T follicular helper cell (primary cell): ENCODE measurements around the gene REPS1.
"Not testable (repeated sequence)": the region's sequence is repeated elsewhere in the genome, so short reads cannot be mapped to it uniquely, and the experiment has no call there.

Experiments
- DNase-seq: peaks from one replicate; pipeline ENCODE4 v3.0.0-alpha.2; 2020; ENCODE audit warnings: low read depth

Gene REPS1

DNA sequence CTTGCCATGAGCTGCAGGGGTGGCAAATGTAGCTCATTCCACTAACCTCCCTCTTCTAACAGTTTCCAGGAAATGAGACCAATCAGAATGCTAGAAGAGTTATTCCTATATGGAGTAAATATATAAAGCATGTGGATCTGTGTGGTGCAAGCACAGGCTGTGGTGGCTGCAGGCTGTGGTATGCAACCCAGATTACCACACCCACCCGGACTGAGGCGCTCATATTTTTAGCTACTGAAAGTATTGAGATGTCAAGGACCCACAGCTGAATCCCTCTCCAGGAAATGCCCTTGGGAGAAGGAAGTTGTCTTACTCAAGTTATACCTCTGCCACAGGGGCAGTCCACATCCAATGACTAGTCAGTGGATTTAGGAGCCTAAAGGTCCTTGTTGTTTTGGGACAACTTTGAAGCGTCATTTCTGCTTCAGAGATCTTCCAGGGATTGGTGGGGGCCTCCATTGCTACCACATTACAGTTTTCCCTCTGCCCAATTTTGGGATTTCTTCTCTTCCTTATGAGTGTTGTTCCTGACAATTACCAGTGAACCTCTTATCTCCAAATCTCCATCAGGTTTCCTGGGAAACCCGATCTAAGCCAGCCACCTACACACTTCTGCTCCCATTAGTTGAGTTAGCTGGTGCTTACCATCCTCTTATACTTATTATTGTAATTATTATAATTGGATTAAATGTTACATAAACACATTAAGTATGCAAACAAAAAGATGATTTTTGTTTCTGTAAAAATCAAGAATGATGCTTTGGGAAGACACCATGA is 12.1 kb upstream of the REPS1 start:
- no peak for DNase-seq

DNA sequence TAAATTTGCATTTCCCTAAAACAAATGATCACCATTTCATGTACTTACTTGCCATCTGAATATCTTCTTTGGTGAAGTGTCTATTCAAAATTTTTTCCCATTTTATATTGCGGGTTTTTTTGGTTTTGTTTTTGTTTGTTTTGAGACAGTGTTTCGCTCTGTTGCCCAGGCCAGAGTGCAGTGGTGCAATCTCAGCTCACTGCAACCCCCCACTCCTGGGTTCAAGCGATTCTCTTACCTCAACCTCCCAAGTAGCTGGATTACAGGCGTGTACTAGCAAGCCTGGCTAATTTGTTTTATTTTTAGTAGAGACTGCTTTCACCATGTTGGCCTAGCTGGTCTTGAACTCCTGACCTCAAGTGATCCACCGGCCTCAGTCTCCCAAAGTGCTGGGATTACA is 9.1 kb upstream of the REPS1 start:
- no peak for DNase-seq

DNA sequence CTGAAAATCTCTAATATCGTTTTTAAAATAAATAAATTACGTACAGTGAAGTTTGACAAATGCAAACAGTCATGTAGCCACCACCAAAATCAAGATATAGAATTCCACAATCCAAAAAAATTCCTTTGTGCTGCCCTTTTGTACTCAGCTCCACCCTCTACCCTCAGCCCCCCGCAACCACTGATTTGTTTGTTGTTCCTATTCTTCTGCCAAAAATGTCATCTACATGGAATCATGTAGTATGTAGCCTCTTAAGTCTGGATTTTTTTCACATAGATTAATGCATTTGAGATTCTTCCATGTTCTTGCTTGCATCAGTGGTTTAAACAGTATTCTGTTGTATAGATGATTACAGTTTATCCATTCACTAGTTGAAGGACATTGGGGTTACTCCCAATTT is 8.5 kb upstream of the REPS1 start:
- DNase-seq: no peak

DNA sequence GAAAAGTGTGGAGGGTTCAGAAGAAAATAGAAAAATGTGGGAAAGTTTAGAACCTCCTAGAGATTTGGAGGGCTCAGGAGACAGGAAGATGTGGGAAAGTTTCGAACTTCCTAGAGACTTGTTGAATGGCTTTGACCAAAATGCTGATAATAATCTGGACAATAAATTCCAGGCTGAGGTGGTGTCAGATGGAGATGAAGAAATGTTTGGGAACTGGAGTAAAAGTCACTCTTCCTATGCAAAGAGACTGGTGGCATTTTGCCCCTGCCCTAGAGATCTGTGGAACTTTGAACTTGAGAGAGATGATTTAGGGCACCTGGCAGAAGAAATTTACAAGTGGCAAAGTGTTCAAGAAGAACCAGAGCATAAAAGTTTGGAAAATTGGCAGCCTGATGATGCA is 5.4 kb upstream of the REPS1 start:
- not testable (repeated sequence) for DNase-seq

DNA sequence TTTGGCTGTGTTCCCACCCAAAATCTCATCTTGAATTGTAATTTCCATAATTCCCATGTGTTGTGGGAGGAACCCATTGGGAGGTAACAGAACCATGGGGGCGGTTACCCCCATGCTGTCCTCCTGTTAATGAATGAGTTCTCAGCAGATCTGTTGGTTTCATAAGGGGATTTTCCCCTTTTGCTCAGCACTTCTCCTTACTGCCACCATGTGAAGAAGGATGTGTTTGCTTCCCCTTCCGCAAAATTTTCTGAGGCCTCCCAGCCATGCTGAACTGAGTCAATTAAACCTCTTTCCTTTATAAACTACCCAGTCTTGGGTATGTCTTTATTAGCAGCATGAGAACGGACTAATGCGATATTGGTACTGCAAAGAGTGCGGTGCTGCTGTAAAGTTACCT is 4.9 kb upstream of the REPS1 start:
- not testable (repeated sequence) for DNase-seq

DNA sequence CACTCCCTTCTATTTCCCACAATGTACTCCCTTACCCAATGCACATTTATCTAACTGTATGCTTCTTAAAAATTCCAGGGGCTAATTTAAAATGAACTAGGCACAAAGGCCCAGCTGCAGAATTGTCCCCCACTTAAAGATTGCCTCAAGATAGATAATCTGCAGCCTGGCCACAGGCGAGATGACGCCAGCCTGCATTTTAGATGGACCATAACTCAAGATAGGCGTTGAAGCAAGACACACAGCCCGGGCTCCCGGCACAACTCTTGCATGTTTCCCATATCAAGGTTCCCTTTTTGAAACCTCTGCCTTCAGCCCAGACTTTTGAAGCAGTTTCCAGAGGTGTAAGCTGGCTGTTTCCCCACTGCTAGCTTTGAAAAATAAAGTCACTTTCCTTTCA is 3.2 kb upstream of the REPS1 start:
- DNase-seq: no peak

DNA sequence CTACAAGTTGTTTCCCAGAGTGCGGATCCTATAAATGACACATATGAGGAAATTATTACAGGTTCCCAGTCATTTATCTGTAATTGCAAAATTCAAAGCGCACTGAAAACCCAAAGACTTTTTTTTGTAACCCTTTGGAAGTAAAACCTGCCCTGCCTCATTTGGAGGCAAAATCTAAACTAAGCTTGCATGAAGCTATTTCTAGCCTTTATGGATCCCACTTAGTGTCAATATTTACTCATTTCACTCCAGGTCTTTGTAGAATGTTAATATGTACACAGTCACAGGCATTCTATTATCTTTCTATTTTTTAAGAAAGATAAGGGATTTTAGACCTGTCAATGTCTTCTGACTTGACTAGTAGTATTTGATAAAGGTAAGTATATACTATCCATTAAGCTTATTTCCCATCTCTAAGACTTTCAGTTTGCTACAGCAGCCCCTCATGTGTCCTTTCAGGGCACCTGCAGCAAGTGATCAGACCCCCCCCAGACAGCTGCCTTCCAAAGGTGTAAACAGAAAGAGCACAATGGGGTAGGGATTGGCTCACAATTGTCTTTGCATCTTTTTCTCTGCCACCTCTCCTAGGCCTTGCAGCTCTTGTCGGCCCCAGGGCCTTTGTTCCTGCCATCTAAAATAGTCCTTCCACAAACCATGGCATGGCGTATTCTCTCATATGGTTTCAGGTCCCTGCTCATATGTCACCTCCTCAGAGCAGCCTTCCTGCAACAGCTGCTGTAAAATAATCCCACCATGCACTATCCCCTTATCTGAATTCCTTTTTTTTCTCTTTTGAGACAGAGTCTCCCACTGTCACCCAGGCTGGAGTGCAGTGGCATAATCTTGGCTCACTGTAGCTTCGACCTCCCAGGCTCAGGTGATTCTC is 1.3 kb upstream of the REPS1 start:
- no peak for DNase-seq

DNA sequence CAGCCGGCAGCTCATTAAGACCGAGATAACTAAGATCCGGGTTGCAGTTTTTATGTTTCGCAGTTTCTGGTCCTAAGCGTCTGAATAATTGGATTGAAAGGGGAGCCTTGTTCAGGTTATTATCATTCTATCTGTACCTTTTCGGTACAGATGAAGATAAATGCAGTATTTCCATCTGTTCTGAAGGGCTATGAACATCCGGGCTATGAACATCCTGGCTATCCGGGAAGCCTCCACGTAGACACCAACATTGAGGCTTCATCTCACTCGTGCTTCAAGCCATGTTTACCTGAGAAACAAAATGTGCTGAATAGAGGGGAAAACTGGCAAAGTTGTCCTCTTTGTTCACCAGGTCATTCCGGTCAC is 399 bp upstream of the REPS1 start:
- no peak for DNase-seq

DNA sequence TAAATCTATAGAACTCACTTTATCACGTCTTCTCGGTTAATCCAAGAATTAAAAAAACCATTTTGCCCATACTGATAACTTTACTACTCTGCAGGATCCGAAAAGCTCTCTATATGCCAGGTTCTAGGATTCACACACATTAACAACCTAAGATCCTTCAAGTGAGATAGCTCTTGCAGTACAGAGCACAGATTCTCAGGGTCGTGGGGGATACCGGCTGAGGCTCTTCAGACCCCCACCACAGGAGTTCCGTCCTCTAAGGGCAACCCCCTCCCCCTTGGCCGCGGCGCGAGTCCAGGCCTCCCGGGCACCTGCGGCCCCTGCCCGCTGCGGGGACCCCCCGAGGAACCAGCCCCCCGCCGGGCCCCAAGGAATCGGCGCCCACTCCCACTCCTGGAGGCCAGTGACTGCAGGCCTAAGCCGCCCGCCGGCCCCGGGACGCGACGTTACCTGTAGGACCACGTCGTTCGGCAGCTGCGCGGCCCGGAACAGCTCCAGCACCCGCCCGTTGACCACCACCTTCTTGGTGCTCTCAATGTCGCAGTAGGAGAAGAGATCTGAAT is 892 bp downstream of the REPS1 start:
- DNase-seq: no peak

DNA sequence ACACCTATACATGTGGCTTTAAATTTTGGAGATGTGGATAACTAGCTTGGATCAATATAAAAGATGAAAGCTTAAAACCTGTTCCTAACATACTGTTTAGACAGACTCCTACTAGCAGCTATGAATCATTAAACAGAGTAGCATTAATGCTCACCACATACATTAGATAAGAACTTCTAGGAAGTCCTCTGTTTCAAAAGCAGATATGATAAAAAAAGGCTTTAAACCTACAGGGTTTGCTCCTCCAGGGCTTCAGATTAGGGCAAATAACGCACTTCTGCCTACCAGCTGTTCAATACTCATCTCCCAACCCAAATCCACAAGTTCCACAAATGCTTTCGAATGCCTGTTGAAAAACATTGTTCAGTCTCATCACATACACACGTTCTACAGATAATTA is 1.5 kb downstream of the REPS1 start:
- DNase-seq: no peak

DNA sequence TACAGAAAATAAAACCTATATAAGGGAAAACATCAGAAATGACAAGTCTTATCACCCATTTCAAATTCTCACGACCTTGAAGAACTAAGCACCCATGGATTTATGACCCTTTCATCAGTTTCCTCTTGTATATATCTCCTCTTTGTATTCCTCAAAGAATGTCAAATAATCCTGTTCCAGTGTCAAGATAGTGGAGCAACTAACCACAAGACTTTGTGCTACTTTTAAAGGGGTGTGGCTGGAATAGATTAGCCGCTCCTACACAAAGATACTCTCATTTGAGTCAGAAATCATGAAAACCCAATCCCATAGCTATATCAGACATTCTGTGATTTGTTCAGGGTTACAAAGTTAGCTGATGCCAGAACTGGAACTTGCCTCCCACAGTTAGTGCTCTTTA is 6.6 kb downstream of the REPS1 start:
- no peak for DNase-seq

DNA sequence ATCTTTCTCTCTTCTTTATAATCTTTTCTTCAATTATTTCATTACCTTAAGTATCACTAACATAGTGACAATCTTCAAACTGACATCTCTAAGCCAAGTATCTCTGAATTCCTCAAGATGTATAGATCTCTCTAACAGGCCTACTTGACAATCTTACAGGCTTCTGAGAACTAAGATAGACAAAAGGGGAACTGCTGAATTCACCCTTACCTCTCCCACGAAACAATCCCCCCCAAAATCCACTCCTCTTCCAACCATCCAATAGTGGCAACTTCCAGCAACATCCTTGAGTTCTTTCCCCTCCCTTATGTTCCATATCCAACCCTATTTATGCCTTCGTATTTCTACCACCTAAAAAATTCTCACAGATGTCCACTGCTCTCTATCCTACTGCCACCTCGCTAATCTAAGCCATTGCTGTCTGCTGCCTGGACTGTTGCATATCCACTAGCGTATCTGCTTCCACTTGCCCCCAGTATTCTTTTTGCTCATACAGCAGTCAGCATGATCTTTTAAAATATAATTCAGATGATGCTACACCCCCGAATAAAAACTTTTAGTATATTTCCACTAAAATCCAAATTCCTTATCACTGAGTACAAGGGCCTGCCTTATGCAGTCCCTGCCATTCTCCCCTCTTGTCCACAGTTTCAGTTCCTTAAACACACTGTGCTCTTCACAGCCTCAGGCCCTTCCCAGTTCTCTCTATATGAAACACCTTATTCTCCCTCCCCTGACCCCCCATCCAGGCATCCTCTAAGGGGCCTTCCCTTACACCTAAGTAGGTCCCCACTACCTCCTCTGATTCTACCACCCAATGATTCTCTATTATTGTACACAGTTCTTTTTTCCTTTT is 8.0 kb downstream of the REPS1 start:
- DNase-seq: no peak

DNA sequence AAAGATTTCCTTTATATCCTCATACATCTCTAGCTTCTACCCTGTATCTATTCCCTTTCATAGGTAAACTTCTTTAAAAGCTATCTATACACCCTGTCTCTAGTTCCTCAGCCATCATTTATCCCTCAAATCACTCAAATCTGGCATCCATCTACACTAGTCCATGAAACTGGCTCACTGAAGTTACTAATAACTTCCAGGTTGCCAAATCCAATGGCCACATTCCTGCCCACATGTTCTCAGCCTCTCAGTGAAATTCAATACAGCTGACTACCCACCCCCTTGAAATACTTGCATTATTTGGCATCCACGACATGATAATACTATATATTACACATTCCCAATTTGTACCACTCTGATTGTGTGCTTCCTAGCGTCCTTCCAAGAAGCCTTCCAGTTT is 8.7 kb downstream of the REPS1 start:
- DNase-seq: no peak

DNA sequence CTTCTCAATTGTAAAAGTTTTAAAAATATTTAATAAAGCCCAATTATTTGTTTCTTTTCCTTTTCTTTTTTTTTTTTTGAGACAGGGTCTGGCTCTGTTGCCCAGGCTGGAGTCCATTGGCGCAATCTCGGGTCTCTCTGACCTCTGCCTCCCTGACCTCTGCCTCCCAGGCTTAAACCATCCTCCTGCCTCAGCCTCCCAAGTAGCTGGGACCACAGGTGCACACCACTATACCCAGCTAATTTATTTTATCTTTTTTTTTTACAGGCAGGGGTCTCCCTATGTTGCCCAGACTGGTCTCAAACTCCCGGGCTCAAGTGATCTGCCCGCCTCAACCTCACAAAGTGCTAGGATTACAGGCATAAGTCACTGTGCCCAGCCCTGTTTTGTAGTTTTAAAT is 9.8 kb downstream of the REPS1 start:
- DNase-seq: no peak

DNA sequence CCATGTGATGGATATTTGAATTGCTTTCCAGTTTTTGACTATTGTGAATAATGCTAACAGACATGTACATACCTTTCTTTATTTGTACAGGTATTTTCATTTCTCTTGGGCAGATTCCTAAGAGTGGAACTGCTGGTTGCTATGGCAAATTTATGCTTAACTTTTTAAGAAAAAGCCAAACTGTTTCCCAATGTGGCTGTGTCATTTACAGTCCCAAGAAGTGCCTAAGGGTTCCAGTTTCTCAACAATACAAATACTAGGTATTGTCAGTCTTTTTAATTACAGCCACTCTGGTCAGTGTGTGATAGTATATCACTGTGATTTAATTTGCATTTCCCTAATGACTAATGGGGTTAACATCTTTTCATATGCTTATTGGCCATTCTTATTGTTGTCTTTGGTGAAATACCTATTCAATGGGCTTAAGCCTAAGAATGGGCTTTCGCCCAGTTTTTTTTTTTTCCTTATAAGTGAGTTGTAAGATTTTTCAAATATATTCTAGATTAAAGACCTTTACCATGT is 10.3 kb downstream of the REPS1 start:
- no peak for DNase-seq

DNA sequence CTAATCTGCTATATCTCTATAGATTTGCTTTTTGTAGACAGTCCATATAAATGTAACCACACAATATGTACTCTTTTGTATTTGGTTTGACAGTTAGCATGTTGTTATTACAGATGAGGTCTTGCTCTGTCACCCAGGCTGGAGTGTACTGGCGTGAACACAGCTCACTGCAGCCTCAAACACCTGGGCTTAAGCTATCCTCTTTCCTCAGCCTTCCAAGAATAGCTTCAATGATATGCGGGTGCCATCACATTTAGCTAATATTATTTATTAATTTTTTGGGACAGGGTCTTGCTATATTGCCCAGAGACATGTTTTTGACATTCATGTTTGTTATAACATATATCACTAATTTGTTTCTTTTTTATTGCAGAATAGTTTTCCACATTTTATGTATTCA is 10.8 kb downstream of the REPS1 start:
- no peak for DNase-seq

DNA sequence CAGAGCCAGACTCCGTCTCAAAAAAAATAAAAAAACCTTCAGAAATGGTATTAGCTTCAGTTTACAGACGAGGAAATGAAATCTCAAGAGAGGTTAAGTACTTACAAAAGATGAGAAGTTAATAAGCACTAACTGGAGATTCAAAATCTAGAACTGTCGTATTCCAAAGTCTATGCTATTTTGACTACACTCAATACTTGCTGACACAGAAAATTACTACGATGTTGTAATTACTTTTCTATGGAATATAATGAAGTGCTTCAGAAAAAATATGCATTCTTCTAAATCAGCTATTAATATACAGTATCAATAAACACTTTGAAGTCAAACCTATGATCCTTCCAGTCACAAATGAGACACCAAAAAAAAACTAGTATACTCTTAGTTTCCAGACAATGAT is 12.2 kb downstream of the REPS1 start:
- no peak for DNase-seq

DNA sequence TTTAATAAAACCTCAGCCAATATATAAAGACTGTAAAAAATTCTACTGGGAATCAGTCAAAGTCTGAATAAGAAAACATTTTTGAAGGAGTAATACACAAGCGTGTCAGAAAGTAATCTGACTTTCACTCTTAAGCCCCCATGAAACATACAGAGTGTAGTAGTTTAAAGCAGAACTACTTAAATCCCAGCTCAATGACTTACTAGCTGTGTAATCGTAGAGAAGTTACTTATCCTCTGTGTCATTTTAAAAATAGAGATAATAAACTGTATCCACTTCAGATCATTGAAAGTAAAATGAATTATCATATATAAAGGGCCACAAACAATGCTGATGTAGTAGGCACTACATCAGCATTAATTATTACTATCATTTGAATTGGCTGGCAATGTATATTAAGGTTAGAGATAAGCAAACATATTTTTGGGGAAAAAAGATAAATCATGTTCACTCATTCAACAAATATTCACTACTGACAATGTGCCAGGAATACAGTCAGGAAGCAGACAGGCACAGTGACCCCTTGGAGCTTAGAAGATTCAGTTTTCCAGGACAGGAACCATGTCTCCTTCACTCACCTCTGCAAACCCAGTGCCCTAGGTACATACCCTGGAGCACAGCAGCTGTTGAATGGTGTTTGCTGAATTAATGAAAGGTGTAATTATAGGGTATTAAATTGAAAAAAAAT is 14.4 kb downstream of the REPS1 start:
- DNase-seq: no peak

DNA sequence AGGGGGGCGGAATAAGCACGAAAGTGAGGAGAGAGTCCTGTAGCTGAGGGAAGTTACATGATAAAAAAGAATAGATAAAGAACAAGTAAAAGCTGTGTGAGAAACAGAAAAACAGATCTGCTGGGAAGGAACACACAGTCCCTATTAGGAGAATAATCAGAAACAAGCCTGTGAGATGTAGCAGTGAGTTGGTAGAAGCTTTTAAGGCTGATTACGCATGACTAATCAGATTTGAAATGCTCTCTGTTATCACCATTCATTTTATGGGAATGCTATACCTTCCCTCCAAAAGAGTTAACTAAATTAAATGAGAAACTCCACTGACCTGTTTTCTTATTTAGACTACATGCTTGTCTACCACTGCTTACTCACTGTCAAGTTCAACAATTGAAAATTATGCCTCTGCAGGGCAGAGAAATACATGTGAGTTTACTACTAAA is 15.8 kb downstream of the REPS1 start:
- DNase-seq: no peak

DNA sequence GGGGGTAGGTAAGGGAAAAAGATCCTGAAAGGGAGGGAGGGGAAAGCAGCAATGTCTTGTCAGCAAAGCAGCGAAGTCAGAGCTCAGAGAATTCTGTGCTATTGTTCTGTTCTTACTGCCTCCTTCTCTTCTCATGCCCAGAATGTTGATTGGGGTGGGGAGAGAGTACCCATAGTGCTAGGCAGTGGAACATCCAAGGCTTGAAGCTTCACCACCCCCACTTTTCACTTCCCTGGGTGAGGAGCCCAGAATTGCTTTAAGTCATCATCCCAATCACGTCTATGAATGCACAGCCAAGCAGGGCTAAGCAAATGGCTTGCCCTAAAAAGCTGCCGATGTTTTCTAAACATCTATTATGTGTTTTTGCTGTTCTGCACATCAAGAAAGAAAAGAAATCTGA is 16.5 kb downstream of the REPS1 start:
- DNase-seq: no peak

DNA sequence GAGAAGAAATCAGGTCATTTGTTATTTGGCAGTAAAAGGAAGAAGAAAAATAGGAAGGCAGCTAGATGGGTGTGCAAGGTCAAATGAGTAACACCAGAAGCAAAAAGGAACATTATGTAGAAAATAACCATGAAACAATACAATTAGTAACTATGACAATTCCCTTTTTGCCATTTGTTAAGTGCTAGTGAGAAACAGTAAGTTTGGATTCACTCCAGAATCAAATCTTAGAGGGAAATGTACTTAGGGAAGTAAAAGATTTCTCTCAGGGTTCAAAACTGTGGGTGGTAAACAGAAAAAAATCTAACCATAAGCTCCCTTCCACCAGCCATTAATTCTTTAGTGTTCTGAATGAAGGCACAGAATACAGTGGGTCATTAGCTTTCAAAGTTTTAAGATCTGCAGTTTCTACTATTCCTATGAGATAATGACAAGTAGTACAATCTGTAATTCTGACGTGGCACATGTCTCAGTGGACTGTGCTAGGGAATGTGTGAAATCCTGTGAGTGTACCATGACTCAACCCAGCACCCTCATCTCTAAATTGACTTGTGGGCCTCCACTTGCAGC is 17.1 kb downstream of the REPS1 start:
- DNase-seq: no peak
